ENCODE data around the gene CORO2B. TPM values are rescaled to one million over a fixed set of nuclear protein-coding genes. Genes with fewer than 3 reads are reported as not detected.
"Not testable (repeated sequence)": the region's sequence is repeated elsewhere in the genome, so short reads cannot be mapped to it uniquely, and the experiment has no call there.

The CORO2B gene
- total RNA-seq, 1 donor from 2014 or later = 8.5 TPM

DNA sequence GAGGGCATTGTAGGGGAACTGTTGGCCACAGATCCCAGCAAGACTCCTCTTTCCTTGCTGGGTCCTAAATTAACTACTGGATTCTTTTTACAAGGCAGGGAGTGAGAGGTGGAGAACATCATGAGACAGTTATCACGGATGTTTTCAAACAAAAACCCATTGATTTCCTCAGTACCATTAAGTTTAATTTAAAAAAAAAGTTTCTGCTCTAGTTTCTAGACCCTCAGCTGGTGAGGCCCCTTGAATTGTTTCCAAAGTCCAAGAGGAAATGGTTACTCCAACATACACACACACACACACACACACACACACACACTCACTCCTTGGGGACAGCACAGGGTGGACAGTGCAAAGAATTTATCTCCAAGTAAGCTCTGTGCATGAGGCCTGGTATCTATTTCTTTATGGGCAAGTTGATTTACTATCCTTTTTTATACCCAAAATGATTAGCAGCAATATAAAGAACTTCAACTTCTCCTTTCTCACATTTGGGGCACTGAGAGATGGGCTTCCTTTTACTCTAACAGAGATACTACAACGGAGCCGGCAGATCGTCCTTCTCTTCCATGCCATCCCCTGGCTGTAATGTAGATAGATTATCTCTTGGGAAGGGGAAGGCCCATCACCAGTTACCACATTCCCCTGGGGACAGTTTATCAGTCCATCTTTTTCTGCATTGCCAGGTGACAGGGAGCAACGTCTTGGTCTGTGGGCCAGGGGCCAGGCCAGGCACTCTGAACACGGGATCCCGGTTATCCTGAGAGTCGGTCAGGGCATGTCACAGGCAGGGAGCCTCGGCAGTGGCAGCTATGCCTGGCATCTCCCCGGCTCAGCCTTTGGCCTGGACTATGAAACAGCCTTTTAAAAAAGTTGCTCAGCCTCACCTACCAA is 54.7 kb downstream of the CORO2B start:
- DNase-seq (ENCODE audit: missing footprints) (no peak), ATAC-seq (peak; percentile 26)
- intact Hi-C loops (cut with DNase I) = loop anchor here (5.0 kb wide), 1 partner anchor 39 kb away; no protein-coding TSS in a partner anchor

DNA sequence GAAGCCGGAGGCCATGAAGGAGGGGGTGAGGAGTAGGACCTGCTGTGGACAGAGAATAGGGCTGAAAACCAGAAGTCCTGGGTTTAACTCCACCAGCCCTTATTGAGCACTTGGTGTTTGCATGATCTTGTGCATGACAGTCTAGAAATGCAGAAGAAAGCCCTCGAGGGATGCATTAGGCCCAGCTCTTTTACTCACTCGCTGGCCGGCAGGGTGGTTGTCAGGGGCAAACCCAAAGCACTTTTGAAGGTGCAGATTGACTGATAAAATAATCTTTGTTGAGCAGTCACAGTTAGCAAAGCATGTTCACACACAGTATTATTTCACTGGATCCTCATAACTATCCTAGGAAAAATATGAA is 55.3 kb downstream of the CORO2B start:
- ATAC-seq (no peak), DNase-seq (ENCODE audit: missing footprints) (no peak)
- intact Hi-C loops (cut with DNase I) = loop anchor here (5.0 kb wide), 1 partner anchor 38 kb away; no protein-coding TSS in a partner anchor

DNA sequence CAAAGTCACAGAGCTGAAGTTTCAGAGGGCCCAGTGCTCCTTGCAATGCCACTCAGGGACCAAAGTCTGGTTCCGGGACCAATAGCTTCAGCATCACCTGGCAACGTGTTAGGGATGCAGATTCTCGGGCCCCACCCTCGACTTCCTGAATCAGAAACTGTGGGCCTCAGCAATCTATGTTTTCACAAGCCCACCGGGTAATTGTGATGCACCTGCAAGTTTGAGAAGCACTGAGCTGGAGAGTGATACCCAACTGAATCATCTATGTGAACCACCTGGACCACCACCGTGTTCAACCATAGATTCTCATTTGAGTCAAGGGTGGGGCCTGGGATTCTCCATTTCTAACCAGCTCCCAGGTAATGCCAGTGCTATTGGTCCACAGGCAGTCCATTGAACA is 55.7 kb downstream of the CORO2B start:
- ATAC-seq (no peak), DNase-seq (ENCODE audit: missing footprints) (no peak)
- intact Hi-C loops (cut with DNase I) = loop anchor here (5.0 kb wide), 1 partner anchor 38 kb away; no protein-coding TSS in a partner anchor

DNA sequence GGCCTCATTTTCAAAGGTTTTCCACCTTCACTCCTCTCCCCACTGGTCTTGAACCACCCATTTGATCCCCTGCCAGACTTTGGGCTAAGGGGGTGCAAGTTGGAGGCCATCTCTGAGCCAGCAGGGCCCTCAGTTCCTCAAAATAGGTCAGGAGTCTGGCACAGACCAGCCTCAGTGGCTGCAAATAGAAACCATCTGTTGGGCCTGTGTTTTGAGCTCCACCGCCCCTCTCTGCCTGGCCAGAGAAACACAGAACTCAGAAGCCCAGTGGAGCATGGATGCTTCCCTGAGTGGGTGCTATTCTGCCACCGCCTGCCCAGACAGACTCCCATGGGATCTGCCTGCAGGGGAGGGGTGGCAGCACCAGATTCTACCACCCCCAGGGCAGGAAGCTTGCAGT is 56.3 kb downstream of the CORO2B start:
- DNase-seq (ENCODE audit: missing footprints) = peak; percentile 70
- intact Hi-C loops (cut with DNase I) = loop anchor here (5.0 kb wide), 1 partner anchor 58 kb away; the partner anchor contains the start of gene CORO2B
- peak; percentile 52 for ATAC-seq

DNA sequence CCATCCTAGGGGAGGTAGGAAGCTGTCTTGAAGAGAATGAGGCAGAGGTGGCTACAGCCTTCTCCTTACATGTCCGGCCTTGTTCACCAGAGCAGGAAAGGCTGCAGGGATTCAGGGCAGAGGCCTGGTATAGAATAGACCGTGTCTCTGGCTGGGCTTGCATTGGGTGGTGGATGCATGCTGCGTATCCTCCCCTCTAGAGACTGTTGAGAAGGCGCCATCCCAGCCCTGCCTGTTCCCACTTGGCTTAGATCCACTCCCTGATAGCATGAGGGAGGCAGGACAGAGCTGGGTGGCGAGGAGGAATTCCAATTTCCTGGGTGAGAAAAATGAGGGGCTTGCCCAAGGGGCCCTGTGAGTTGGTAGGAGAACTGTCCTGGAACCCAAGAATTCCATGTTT is 57.5 kb downstream of the CORO2B start:
- intact Hi-C loops (cut with DNase I) = loop anchor here (5.0 kb wide), 1 partner anchor 59 kb away; the partner anchor contains the start of gene CORO2B

DNA sequence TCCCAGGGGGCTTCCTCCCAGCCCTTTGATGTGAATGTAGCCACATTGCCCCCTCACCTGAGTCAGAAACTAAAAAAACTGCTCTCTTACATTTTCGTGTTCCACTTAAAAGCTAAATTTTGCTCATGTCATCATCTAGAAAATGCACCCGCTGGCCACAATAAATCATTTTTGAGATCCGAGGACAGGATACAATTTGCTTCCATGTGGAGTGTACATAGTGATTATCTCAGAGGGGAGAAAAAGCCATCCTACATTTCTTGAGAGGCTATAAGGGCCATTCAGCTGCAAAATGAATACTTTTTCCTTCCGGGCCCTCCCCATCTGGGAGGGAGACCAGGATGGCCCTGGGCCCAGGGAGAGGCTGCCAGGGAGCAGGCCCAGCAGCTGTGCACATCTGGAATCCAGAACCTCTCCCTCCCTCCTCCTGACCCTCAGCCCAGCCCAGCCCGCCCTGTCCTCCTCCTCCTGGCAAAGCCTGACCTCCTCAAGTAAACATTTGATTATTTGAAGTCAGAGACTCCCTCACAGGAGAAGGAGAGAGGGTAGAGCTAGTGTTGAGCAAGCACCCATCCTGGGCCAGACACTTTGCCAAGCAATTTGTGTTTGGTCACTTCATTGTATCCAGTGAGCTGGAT is 59.1 kb downstream of the CORO2B start:
- intact Hi-C loops (cut with DNase I) = loop anchor here (5.0 kb wide), 1 partner anchor 61 kb away; the partner anchor contains the start of gene CORO2B
- DNase-seq (ENCODE audit: missing footprints) (peak; percentile 81), ATAC-seq (peak; percentile 85)

More for the DNA sequence above, 57.5 kb downstream of the CORO2B start:
- DNase-seq (ENCODE audit: missing footprints) = no peak
- ATAC-seq = no peak

DNA sequence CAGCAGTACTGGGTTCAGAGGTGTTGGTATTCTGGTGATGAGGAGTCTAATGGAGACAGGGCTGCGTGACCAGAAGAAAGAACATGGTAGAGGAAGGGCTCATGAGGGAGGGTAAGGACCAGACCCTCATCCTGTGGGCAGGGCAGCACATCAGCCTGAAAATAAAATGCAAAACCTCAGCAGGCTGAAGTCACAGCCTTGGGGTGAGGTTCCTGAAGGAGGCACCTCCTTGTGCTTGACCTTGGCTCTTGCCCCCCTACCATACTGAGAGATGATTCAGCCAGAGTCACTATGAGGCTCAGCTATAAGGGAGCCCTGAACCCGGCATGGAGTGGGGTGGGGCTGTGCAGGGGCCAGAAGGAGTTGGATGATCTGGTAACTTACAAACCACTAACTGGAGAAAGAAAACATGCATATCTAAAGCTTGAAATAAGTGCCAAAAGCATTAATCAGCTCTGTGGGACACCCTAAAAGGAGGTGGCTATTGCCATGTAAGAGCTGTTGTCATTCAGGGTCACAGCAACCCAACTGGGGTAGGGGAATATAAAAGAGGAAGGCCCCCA is 60.2 kb downstream of the CORO2B start:
- ATAC-seq = peak; percentile 14
- intact Hi-C loops (cut with DNase I) = loop anchor here (5.0 kb wide), 1 partner anchor 62 kb away; the partner anchor contains the start of gene CORO2B
- no peak for DNase-seq (ENCODE audit: missing footprints)

DNA sequence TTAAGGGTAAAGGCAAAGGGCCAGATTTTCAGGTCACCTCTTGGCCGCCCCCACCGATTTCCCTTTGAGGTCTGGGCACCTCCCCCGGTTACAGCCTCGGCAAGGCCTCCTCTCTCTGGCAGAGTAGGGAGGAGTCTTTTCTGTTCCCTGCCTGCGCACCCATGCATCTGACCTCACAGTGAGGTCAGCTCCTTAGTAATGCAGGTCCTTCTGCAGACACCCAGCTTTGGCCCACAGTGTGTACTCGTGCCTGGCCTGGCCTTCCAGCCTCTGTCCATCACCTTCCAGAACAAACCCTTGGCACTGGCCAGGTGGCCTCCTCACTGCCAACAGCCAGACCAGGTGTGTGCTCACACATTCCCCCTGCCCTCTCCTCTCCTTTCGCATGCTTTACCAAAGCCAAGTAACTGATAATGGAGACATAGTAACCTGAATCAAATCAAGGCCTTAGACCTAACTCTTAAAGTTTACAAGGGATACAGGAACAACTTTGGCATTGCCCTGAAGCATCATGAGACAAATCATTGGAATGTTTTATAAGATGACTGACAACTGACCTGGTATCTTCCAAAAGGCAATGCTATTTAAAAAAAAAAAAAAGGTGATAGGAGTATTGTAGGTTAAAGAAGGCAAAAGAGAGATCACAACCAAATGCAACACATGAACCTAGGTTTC is 61.3 kb downstream of the CORO2B start:
- DNase-seq (ENCODE audit: missing footprints) (no peak), ATAC-seq (no peak)
- intact Hi-C loops (cut with DNase I) = loop anchor here (5.0 kb wide), 1 partner anchor 63 kb away; the partner anchor contains the start of gene CORO2B

DNA sequence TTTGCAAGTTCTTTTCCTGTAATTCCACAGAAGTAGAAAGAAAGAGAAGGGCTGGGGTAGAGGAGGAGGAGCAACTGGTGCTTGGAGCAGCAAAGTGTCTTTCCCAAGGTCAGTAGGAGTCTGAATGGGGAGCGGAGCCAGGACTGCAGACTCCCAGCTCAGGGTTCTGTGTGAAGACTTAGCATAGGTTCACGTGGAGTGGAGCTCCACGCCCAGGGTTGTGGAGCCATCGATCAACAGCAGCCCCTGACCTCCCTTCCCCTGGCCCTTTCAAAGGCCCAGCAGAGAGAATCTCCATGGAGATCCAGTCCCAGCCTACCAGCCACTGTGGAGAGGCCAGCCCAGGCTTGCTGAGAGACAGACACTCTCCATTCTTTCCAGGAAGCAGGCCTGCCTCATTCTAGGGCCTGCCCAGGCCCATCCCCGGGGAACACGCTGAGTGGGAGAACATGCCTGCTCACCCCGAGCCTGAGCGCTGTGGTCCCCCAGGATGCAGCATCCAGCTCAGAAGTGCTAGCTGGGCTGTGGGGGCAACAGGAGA is 62.1 kb downstream of the CORO2B start:
- peak; percentile 40 for ATAC-seq
- no peak for DNase-seq (ENCODE audit: missing footprints)
- intact Hi-C loops (cut with DNase I) = no loop called here

DNA sequence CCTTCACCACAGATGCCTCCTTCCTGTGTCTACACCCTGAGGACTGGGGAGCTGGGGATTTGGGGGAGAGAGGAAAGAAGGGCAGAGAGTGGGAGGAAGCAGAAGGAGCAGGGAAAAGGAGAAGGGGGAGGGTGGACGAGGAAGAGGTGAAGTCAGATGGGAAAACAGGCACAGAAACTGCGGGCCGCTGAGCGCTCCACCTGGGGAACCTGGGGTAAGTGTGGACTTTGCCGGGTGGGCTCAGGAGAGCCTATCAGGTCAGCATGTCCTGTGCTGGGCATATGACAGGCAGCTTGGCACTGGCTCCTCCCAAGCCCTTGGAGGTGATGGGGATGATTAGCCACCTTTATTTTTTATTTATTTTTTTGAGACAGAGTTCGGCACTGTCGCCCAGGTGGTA is 62.6 kb downstream of the CORO2B start:
- no peak for DNase-seq (ENCODE audit: missing footprints)
- intact Hi-C loops (cut with DNase I) = no loop called here
- no peak for ATAC-seq

DNA sequence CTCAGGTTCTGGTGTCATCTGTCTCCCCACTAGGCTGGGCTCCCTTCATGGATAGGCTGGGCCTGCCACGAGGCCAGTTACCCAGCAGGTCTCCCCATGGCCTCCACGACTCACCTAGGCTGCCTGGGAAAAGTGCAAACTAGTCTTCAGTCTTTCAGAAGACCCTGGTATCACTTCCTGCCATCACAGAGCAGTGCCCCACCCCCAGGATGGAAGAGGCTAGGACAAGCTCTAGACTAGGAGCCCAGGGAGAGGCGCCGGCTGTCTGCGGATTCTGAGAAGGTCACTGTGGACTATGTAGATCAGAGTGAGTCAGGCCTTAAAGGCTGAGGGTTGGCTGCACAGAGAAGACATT is 63.7 kb downstream of the CORO2B start:
- intact Hi-C loops (cut with DNase I) = no loop called here
- no peak for ATAC-seq
- DNase-seq (ENCODE audit: missing footprints) = no peak

DNA sequence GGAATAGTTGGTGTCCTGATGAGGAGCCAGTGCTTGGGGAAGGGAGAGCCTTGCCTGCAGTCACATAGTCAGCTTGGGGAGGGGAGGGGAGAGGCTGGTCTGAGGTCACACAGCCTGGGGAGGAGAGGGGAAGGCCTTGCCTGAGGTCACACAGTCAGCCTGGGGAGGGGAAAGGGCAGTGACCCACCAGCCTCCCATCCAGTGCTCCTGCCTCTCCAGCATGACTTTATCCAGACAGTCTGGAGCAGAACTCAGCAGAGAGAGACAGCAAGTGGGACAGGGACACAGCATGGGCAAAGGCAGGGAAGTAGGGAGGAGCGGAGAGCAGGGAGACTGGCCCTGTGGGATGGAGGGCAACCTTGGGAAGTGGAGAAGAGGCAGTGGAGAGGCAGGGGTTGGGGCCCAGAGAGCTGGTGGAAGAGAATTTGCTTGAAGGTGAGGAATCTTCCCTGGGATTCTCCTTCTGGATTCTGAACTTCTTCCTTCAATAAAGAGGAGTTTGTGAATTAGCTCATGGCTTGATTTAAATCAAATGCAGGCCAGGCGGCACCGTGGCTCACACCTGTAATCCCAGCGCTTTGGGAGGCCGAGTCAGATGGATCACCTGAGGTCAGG is 64.5 kb downstream of the CORO2B start:
- intact Hi-C loops (cut with DNase I) = no loop called here
- DNase-seq (ENCODE audit: missing footprints) (no peak), ATAC-seq (no peak)

DNA sequence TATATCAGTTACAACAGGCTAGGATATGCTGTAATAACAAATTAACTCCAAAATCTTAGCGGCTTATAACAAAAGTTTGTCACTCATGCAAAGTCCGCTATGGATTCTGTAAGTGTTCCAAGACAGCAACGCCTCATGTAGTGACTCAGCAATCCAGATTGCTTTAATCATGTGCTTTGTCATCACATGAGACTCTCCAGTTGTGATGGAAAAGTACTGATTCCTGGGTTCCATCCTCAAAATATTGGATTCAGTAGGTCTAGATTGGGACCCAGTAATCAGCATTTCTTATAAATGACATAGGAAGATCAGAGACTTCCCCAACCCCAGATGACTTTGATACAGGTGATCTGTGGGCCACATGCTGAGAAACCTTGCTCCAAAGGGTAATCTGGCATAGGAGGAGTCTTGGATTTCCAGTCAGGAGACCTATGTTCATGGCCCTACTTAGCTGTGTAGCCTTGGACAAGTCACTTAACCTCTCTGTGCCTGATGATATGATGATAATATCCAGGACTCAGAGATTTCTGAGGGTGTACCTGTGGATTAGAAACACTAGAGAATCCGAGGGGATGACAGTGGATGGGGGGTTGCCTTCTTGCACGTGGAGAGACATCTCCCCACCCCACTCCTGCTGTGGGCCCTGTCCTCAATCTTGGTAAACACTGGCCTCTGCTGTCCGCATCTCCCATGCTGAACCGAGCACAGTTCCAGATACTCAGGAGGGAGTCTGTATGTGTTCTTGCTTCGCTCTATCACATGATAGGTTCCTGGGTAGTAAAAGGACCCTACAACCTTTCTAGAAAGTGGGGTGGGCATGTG is 65.5 kb downstream of the CORO2B start:
- intact Hi-C loops (cut with DNase I) = no loop called here
- DNase-seq (ENCODE audit: missing footprints) = no peak
- no peak for ATAC-seq

DNA sequence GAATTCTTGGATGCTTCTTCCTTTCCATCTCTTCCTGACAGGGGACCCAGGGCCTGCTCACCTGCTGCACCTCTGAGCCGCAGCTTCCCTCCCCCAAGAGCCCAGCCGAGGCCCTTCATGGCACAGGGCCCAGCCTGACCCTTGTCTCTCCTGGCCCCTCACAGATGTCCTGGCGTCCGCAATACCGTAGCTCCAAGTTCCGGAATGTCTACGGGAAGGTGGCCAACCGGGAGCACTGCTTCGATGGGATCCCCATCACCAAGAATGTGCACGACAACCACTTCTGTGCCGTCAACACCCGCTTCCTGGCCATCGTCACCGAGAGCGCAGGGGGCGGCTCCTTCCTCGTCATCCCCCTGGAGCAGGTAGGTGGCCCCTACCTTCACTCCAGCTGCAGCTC is 66.2 kb downstream of the CORO2B start:
- intact Hi-C loops (cut with DNase I) = no loop called here
- DNase-seq (ENCODE audit: missing footprints) = no peak
- ATAC-seq = no peak

DNA sequence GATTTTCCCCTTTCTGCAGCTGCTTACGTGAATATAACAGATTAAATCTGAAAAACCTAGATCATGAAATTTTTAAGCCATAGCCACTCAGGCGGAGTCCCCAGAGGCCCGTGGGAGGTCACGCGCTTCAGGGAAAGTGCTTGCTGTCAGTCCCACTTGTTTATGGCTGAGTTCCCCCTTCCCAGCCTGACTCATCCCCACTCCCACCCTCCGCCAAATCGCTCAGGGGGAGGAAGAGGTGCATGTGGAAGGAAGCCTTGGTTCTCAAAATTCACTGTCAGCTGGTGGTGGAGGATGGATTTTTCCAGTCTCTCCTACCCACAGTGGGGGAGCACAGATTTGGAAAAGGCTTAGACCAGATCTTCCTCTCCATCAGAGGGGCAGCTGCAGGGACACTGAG is 67.4 kb downstream of the CORO2B start:
- ATAC-seq (peak; percentile 51), DNase-seq (ENCODE audit: missing footprints) (no peak)
- intact Hi-C loops (cut with DNase I) = no loop called here

DNA sequence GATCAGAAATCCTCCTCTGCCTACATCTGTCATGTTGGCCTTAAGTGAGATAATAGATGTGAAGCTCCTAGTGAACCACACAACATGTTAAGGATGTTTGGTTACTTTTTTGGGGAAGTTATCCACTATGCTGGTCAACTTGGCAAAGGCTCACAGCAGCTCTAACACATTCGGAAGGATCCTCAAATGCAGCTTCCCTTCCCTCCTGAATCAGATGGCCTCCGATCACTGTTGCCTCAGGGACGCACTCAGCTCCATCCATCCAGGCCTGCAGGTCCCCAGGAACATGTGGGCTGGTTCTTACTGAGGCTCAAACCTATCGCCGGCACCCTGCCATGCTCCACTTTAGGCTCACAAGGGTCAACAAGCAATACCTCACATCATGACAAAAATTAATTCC is 67.9 kb downstream of the CORO2B start:
- intact Hi-C loops (cut with DNase I) = no loop called here
- DNase-seq (ENCODE audit: missing footprints) = no peak
- no peak for ATAC-seq

DNA sequence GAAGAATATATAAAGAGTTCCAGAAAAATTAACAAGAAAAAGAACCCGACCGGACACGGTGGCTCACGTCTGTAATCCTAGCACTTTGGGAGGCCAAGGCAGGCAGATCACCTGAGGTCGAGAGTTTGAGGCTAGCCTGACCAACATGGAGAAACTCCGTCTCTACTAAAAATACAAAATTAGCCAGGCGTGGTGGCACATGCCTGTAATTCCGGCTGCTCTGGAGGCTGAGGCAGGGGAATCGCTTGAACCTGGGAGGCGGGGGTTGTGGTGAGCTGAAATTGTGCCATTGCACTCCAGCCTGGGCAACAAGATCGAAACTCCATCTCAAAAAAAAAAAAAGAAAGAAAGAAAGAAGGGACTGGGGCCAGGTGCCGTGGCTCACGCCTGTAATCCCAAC is 68.6 kb downstream of the CORO2B start:
- intact Hi-C loops (cut with DNase I); DNase-seq (ENCODE audit: missing footprints); ATAC-seq: not testable (repeated sequence)

Measured in Right ventricle myocardium inferior (tissue), 1 donor.